Mesendoderm (in vitro differentiated cells): Measurements from ENCODE around the gene SOHLH1.
A peak's percentile ranks its signal among the peaks of the same experiment; 100 is the strongest.

Source experiments
- DNase-seq: peaks from one replicate; pipeline ENCODE4 v3.0.0; 2013
- H2AK5ac ChIP-seq: 2 replicates; pipeline ENCODE4 v1.6.1; 2013; ENCODE audit warnings: low read length, inconsistent platforms
- H2BK120ac ChIP-seq: 2 replicates; pipeline ENCODE4 v1.6.1; 2013; ENCODE audit warnings: low read depth, mild to moderate bottlenecking, low read length, moderate library complexity, mixed read lengths
- H2BK15ac ChIP-seq: replicated peaks from 2 replicates; pipeline ENCODE4 v1.6.1; 2013; ENCODE audit warnings: low read depth, mild to moderate bottlenecking, moderate library complexity
- H2BK5ac ChIP-seq: 2 replicates; pipeline ENCODE4 v1.6.1; 2013; ENCODE audit warnings: low read length, inconsistent platforms
- H3K18ac ChIP-seq: 2 replicates; pipeline ENCODE4 v1.6.1; 2013; ENCODE audit warnings: mild to moderate bottlenecking, low read length, mixed read lengths
- H3K23ac ChIP-seq: one replicate; pipeline ENCODE4 v1.6.1; 2013; ENCODE audit warnings: low read length
- H3K27ac ChIP-seq: 2 replicates; pipeline ENCODE4 v1.5.1; 2013; ENCODE audit warnings: low read depth, mild to moderate bottlenecking, inconsistent platforms, low read length, moderate library complexity
- H3K27me3 ChIP-seq: 2 replicates; pipeline ENCODE4 v1.6.1; 2013; ENCODE audit warnings: low read length, control low read depth, mild to moderate bottlenecking, inconsistent platforms; ENCODE audit not compliant: insufficient read depth, poor library complexity
- H3K36me3 ChIP-seq: 2 replicates; pipeline ENCODE4 v1.6.1; 2013; ENCODE audit warnings: low read length, inconsistent platforms; ENCODE audit not compliant: control insufficient read depth, insufficient read depth
- H3K4ac ChIP-seq: one replicate; pipeline ENCODE4 v1.6.1; 2013; ENCODE audit warnings: low read depth, mild to moderate bottlenecking, low read length, moderate library complexity
- H3K4me1 ChIP-seq: 2 replicates; pipeline ENCODE4 v1.6.1; 2013; ENCODE audit warnings: low read depth, low read length, inconsistent platforms; ENCODE audit not compliant: control insufficient read depth
- H3K4me2 ChIP-seq: 2 replicates; pipeline ENCODE4 v1.6.1; 2013; ENCODE audit warnings: low read length
- H3K4me3 ChIP-seq: 2 replicates; pipeline ENCODE4 v1.5.1; 2013; ENCODE audit warnings: mild to moderate bottlenecking, low read length
- H3K56ac ChIP-seq: one replicate; pipeline ENCODE4 v1.6.1; 2013; ENCODE audit warnings: low read length
- H3K79me1 ChIP-seq: 2 replicates; pipeline ENCODE4 v1.6.1; 2013; ENCODE audit warnings: low read length, inconsistent platforms
- H3K79me2 ChIP-seq: 2 replicates; pipeline ENCODE4 v1.6.1; 2013; ENCODE audit warnings: mild to moderate bottlenecking, low read length; ENCODE audit not compliant: control insufficient read depth, insufficient read depth
- H3K9ac ChIP-seq: 2 replicates; pipeline ENCODE4 v1.6.1; 2013; ENCODE audit warnings: low read length, inconsistent platforms
- H4K5ac ChIP-seq: one replicate; pipeline ENCODE4 v1.6.1; 2013; ENCODE audit warnings: low read length
- H4K8ac ChIP-seq: one replicate; pipeline ENCODE4 v1.6.1; 2013; ENCODE audit warnings: low read depth, mild to moderate bottlenecking, control low read depth, low read length, moderate library complexity
- WGBS: extraction: QIAGEN DNeasy Blood & Tissue Kit; methylation state at CpG from one replicate; pipeline ENCODE4 v1.1.7; 2013; ENCODE audit warnings: low lambda C conversion rate, missing lambda C conversion rate; ENCODE audit not compliant: insufficient coverage; ENCODE audit errors: extremely low coverage; 5-methylcytosine and 5-hydroxymethylcytosine counted together

SOHLH1 gene

DNA sequence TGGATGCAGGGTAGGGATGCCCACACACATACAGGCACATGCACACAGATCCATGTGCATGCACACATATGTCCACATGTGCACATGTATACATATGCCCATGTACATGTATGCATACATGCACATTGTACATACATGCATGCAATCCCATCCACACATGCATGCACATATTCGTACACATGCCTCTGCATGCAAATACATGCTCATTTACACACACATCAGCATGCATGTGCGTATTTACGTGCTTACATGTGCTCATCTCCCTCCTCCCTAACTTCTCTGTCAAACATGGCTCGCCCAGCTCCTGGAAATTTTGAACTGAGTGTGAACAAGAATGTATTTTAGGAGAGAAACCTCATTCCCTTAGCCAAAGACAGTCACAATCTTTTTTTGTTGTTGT lies 8.9 kb upstream of the SOHLH1 start:
- Histone ChIP-seq H3K4me2 (no peak overlapping the region), H3K79me1 (no peaks in the 10 kb centered on the region), H2BK120ac (no peak overlapping the region), H3K4me3 (no peak overlapping the region), H3K18ac (no peak overlapping the region), H3K56ac (no peak overlapping the region), H3K4ac (no peak overlapping the region), H4K5ac (no peak overlapping the region), H3K9ac (no peak overlapping the region), H3K36me3 (no peaks in the 10 kb centered on the region), H3K23ac (no peak overlapping the region), H3K4me1 (no peaks in the 10 kb centered on the region), H2AK5ac (no peak overlapping the region), H2BK5ac (no peak overlapping the region), H3K79me2 (no peaks in the 10 kb centered on the region), H4K8ac (no peak overlapping the region), H3K27ac (no peak overlapping the region), H2BK15ac (no peak overlapping the region), H3K27me3 (no peaks in the 10 kb centered on the region)
- no peak for DNase-seq
- WGBS: no CpG with 5 or more reads among the region's 4 CpGs

DNA sequence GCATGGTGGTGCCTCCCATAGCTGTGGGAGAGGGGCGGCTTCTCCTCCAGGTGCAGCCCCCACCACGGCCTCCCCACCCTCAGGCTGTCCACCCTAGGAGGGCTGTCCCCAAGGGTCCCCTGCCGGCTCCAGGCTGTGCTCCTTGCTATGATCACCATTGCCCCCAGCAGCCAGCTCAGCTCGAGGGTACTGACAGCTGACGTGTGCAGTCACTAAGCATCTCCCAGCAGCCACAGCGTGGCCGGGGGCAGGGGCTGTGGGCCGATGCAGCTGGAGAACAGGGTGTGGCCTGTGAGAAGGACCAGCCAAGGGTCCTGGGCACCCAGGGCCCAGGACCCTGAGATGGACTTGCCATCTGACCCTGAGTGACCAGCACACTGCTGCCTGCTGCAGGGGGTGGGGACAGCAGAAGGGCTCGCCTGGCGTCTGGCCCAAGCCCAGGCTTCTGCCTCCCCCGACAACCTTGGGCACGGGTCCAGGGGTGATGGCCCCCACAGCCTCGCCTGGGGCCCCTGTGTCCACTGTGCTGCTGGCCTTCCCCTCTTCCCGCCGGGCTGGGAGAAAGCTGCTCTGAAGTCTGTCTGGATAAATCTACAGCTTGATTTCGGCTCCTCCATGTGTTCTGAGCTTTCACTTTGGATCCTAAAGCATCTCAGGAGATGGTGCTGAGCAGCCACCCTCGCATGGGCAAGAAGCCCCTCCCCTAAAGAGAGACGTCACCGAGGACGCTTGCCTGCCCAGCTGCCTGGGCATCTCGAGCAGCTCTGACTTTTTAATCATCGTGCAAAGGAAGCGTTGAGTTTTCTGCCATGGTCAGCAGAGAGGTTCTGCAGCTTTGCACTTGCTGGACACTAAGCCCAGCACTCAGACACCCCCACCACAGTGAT lies 8.2 kb upstream of the SOHLH1 start:
- Histone ChIP-seq H3K4me2 (no peak overlapping the region), H4K5ac (no peak overlapping the region), H3K4ac (no peak overlapping the region), H3K27ac (no peak overlapping the region), H3K9ac (no peak overlapping the region), H3K4me1 (no peaks in the 10 kb centered on the region), H2BK15ac (no peak overlapping the region), H3K27me3 (no peaks in the 10 kb centered on the region), H3K36me3 (no peaks in the 10 kb centered on the region), H2BK5ac (no peak overlapping the region), H4K8ac (no peak overlapping the region), H3K79me2 (no peaks in the 10 kb centered on the region), H3K79me1 (no peaks in the 10 kb centered on the region), H2BK120ac (no peak overlapping the region), H3K23ac (no peak overlapping the region), H3K18ac (no peak overlapping the region), H3K4me3 (no peak overlapping the region), H2AK5ac (no peak overlapping the region), H3K56ac (no peak overlapping the region)
- no CpG with 5 or more reads among the region's 23 CpGs for WGBS
- DNase-seq: no peak

GRCh38 chr9:135706288-135706687 lies 7.0 kb upstream of the SOHLH1 start:
- WGBS: no CpG with 5 or more reads among the region's 9 CpGs
- no peak overlapping the region for H2BK120ac ChIP-seq
- no peak overlapping the region for H3K9ac ChIP-seq
- no peak overlapping the region for H3K4me2 ChIP-seq
- no peaks in the 10 kb centered on the region for H3K27me3 ChIP-seq
- no peak overlapping the region for H4K8ac ChIP-seq
- no peaks in the 10 kb centered on the region for H3K79me1 ChIP-seq
- H3K4ac ChIP-seq: no peak overlapping the region
- H3K56ac ChIP-seq: no peak overlapping the region
- no peak overlapping the region for H3K18ac ChIP-seq
- no peaks in the 10 kb centered on the region for H3K79me2 ChIP-seq
- no peak overlapping the region for H3K23ac ChIP-seq
- no peak overlapping the region for H3K27ac ChIP-seq
- DNase-seq: no peak
- no peak overlapping the region for H3K4me3 ChIP-seq
- no peak overlapping the region for H2AK5ac ChIP-seq
- H2BK5ac ChIP-seq: no peak overlapping the region
- H4K5ac ChIP-seq: no peak overlapping the region
- no peaks in the 10 kb centered on the region for H3K4me1 ChIP-seq
- no peak overlapping the region for H2BK15ac ChIP-seq
- no peaks in the 10 kb centered on the region for H3K36me3 ChIP-seq

- no CpG with 5 or more reads among the region's 14 CpGs for whole genome bisulfite sequencing
- Histone ChIP-seq H3K27ac (no peak overlapping the region), H2BK120ac (no peak overlapping the region), H3K4me1 (no peaks in the 10 kb centered on the region), H3K4me2 (no peak overlapping the region), H3K23ac (no peak overlapping the region), H4K5ac (no peak overlapping the region), H3K9ac (no peak overlapping the region), H3K18ac (no peak overlapping the region), H3K56ac (no peak overlapping the region), H3K4ac (no peak overlapping the region), H3K4me3 (no peak overlapping the region), H3K27me3 (no peaks in the 10 kb centered on the region), H3K36me3 (no peaks in the 10 kb centered on the region), H2AK5ac (no peak overlapping the region), H3K79me1 (no peaks in the 10 kb centered on the region), H4K8ac (no peak overlapping the region), H3K79me2 (no peaks in the 10 kb centered on the region), H2BK5ac (no peak overlapping the region), H2BK15ac (no peak overlapping the region)
- no peak for DNase-seq
Observed at GRCh38 chr9:135705376-135705775, 6.1 kb upstream of the SOHLH1 start.

GRCh38 chr9:135704483-135704882 lies 5.2 kb upstream of the SOHLH1 start:
- no peak overlapping the region for H2BK120ac ChIP-seq
- no peak overlapping the region for H3K9ac ChIP-seq
- no peak for DNase-seq
- H3K27ac ChIP-seq: no peak overlapping the region
- H2BK15ac ChIP-seq: no peak overlapping the region
- no peak overlapping the region for H2BK5ac ChIP-seq
- no peak overlapping the region for H3K23ac ChIP-seq
- no peak overlapping the region for H3K4me2 ChIP-seq
- WGBS: no CpG with 5 or more reads among the region's 5 CpGs
- H4K8ac ChIP-seq: no peak overlapping the region
- no peaks in the 10 kb centered on the region for H3K36me3 ChIP-seq
- H4K5ac ChIP-seq: no peak overlapping the region
- no peak overlapping the region for H3K56ac ChIP-seq
- no peaks in the 10 kb centered on the region for H3K79me2 ChIP-seq
- H3K27me3 ChIP-seq: no peaks in the 10 kb centered on the region
- no peak overlapping the region for H3K18ac ChIP-seq
- no peaks in the 10 kb centered on the region for H3K4me1 ChIP-seq
- H3K79me1 ChIP-seq: no peaks in the 10 kb centered on the region
- H3K4ac ChIP-seq: no peak overlapping the region
- H2AK5ac ChIP-seq: no peak overlapping the region
- no peak overlapping the region for H3K4me3 ChIP-seq

DNA sequence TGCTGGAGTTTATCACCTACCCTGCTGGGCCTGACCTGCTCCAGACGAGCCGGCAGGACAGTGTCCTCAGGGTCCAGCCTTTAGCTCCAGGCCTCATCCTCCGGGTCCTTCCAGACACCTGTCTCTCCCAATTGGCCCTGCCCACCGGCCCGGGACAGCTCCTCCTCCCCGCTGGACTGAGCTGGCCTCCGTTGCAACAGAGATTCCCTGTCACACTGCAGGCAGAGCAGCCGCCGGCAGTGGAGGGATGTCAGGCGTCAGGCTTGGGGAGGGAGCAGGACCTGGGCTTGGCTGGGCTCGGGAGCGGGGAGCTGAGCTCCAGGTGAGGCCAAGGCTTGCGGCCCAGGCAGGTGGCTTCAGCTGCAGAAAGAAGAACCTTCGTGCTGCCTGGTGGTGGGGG lies 4.4 kb upstream of the SOHLH1 start:
- no peak overlapping the region for H2BK120ac ChIP-seq
- H3K9ac ChIP-seq: no peak overlapping the region
- WGBS: no CpG with 5 or more reads among the region's 14 CpGs
- H2BK15ac ChIP-seq: no peak overlapping the region
- DNase-seq: peak; percentile 67
- no peak overlapping the region for H3K4me3 ChIP-seq
- no peak overlapping the region for H2BK5ac ChIP-seq
- no peak overlapping the region for H3K4ac ChIP-seq
- no peak overlapping the region for H2AK5ac ChIP-seq
- no peak overlapping the region for H3K4me2 ChIP-seq
- no peak overlapping the region for H3K23ac ChIP-seq
- H3K18ac ChIP-seq: no peak overlapping the region
- no peaks in the 10 kb centered on the region for H3K36me3 ChIP-seq
- no peak overlapping the region for H3K56ac ChIP-seq
- no peaks in the 10 kb centered on the region for H3K4me1 ChIP-seq
- no peaks in the 10 kb centered on the region for H3K79me2 ChIP-seq
- H4K8ac ChIP-seq: no peak overlapping the region
- no peaks in the 10 kb centered on the region for H3K27me3 ChIP-seq
- no peak overlapping the region for H4K5ac ChIP-seq
- no peak overlapping the region for H3K27ac ChIP-seq
- H3K79me1 ChIP-seq: no peaks in the 10 kb centered on the region
